HG02943 (cell line): Measurements from ENCODE around the gene CHIC2.

Experiments used
- ATAC-seq: cut with Tn5 transposase; IDR thresholded peaks from one replicate; pipeline ENCODE4 v1.9.1; 2021; ENCODE audit warnings: mild to moderate bottlenecking, low read depth, moderate library complexity; ENCODE audit not compliant: unreplicated experiment

CHIC2 gene

GRCh38 chr4:54015423-54016030, 48.9 kb downstream of the CHIC2 start:
- ATAC-seq: no peak

- ATAC-seq: no peak
Observed at GRCh38 chr4:54014666-54015160, 49.7 kb downstream of the CHIC2 start.

GRCh38 chr4:54011201-54011600, 53.2 kb downstream of the CHIC2 start:
- no peak for ATAC-seq

- ATAC-seq: no peak
Observed at GRCh38 chr4:54006755-54007154, 57.6 kb downstream of the CHIC2 start.

GRCh38 chr4:54005475-54005874, 58.9 kb downstream of the CHIC2 start:
- no peak for ATAC-seq

- no peak for ATAC-seq
Observed at GRCh38 chr4:54004463-54004862, 59.9 kb downstream of the CHIC2 start.

- no peak for ATAC-seq
Observed at GRCh38 chr4:54001668-54002365, 62.6 kb downstream of the CHIC2 start.

GRCh38 chr4:53997898-53998297, 66.5 kb downstream of the CHIC2 start:
- no peak for ATAC-seq

GRCh38 chr4:53994382-53995102, 69.9 kb downstream of the CHIC2 start:
- no peak for ATAC-seq

- ATAC-seq: no peak
Observed at GRCh38 chr4:53992785-53993184, 71.6 kb downstream of the CHIC2 start.

- ATAC-seq: no peak
Observed at GRCh38 chr4:53991821-53992220, 72.6 kb downstream of the CHIC2 start.

GRCh38 chr4:53990641-53991040, 73.8 kb downstream of the CHIC2 start:
- ATAC-seq: no peak

GRCh38 chr4:53987761-53988171, 76.6 kb downstream of the CHIC2 start:
- no peak for ATAC-seq

- ATAC-seq: no peak
Observed at GRCh38 chr4:53986062-53986461, 78.3 kb downstream of the CHIC2 start.

GRCh38 chr4:53981567-53981966, 82.8 kb downstream of the CHIC2 start:
- ATAC-seq: no peak

- no peak for ATAC-seq
Observed at GRCh38 chr4:53981066-53981465, 83.3 kb downstream of the CHIC2 start.

GRCh38 chr4:53974561-53974960, 89.8 kb downstream of the CHIC2 start:
- no peak for ATAC-seq

- ATAC-seq: no peak
Observed at GRCh38 chr4:53967986-53968385, 96.4 kb downstream of the CHIC2 start.

GRCh38 chr4:53963781-53964180, 100.6 kb downstream of the CHIC2 start:
- no peak for ATAC-seq

- no peak for ATAC-seq
Observed at GRCh38 chr4:53963336-53963735, 101.1 kb downstream of the CHIC2 start.

- no peak for ATAC-seq
Observed at GRCh38 chr4:53962516-53963225, 101.7 kb downstream of the CHIC2 start.
